Lung (tissue), 12 donors: ENCODE results near the gene FAM3D. TPM values are rescaled to one million over a fixed set of nuclear protein-coding genes. Genes with fewer than 3 reads are reported as not detected.

ENCODE experiments used
- ATAC-seq: fragments of 200-7000 bp; cut with Tn5 transposase; one replicate; pipeline ENCODE4 v1.9.1; 2020; ENCODE audit warnings: moderate number of reproducible peaks; ENCODE audit not compliant: insufficient read depth, low FRiP score
- DNase-seq, 3 donors: peaks; one replicate each; pipeline ENCODE4 v3.0.0-alpha.2; 2013 to 2017
- H3K27ac ChIP-seq, 2 donors: one replicate each; pipeline ENCODE4 v1.5.1; 2013; ENCODE audit warnings: mild to moderate bottlenecking in 2 of 2, moderate library complexity in 2 of 2, control low read depth in 1 of 2, inconsistent platforms in 1 of 2, low read depth in 1 of 2, low read length in 1 of 2
- H3K27me3 ChIP-seq, 3 donors: one replicate each; pipeline ENCODE4 v1.5.1; 2013; ENCODE audit warnings: low read length in 2 of 3; ENCODE audit not compliant: control insufficient read depth in 3 of 3, insufficient read depth in 3 of 3
- H3K36me3 ChIP-seq, 4 donors: one replicate each; pipeline ENCODE4 v1.5.1; 2013; ENCODE audit warnings: low read length in 4 of 4, mild to moderate bottlenecking in 1 of 4, moderate library complexity in 1 of 4; ENCODE audit not compliant: control insufficient read depth in 4 of 4, insufficient read depth in 4 of 4
- H3K4me1 ChIP-seq, 5 donors: one replicate each; pipeline ENCODE4 v1.5.1; 2013; ENCODE audit warnings: low read length in 5 of 5, mild to moderate bottlenecking in 2 of 5, moderate library complexity in 1 of 5; ENCODE audit not compliant: control insufficient read depth in 5 of 5, insufficient read depth in 5 of 5
- H3K4me3 ChIP-seq: one replicate; pipeline ENCODE4 v1.5.1; 2013; ENCODE audit warnings: mild to moderate bottlenecking, control low read depth, moderate library complexity
- H3K9ac ChIP-seq, 2 donors: one replicate each; pipeline ENCODE4 v1.5.1; 2013; ENCODE audit warnings: low read length in 2 of 2, control low read depth in 1 of 2; ENCODE audit not compliant: insufficient read depth in 1 of 2
- H3K9me3 ChIP-seq, 4 donors: one replicate each; pipeline ENCODE4 v1.5.1; 2013; ENCODE audit warnings: low read length in 3 of 4, mild to moderate bottlenecking in 1 of 4, moderate library complexity in 1 of 4; ENCODE audit not compliant: control insufficient read depth in 4 of 4, insufficient read depth in 3 of 4
- CTCF ChIP-seq: IDR thresholded peaks from 2 replicates; pipeline ENCODE4 v1.5.1; 2012; ENCODE audit warnings: mild to moderate bottlenecking; ENCODE audit errors: control extremely low read depth, extremely low read depth
- WGBS, 2 donors: extraction: QIAGEN DNeasy Blood & Tissue Kit; methylation state at CpG; one replicate each; pipeline ENCODE4 v1.1.7; 2013; 5-methylcytosine and 5-hydroxymethylcytosine counted together
- polyA plus RNA-seq, 2 donors: library from polyadenylated mRNA; stranded (reverse); fragments of 200-250 nt; gene quantifications; one replicate each; pipeline ENCODE4 v1.2.1, GENCODE V29; 2013
- total RNA-seq, 2 donors: library from RNA; depleted of rRNA in 1 of 2; stranded (reverse); fragments of >200 nt in 1 of 2; gene quantifications; one replicate each; pipeline ENCODE4 v1.2.1, GENCODE V29; 2014 to 2021
- donor health status: control.
- donor health status: control.
- donor health status: Bipolar disorder and iron deficiency.
- donor health status: healthy.
- donor health status: DM: yes; HTN: yes; CAD: no.

FAM3D gene
- total and polyA plus RNA-seq, 4 donors: 3.2 to 15.1 (median 11.6) TPM

- 85 to 87% methylated on average over 6 of the region's 6 CpGs for WGBS, 2 donors
- Histone ChIP-seq H3K27ac (no peak overlapping the region), H3K27me3 (no peaks in the 10 kb centered on the region), H3K36me3 (no peaks in the 10 kb centered on the region), H3K9me3 (peaks cover 0 to 3% (median 0%) of the 10 kb centered on the region in 4 donors), H3K9ac (no peak overlapping the region), H3K4me3 (no peak overlapping the region), H3K4me1 (peaks cover 0 to 4% (median 0%) of the 10 kb centered on the region in 5 donors)
- DNase-seq (no peak), ATAC-seq (no peak)
- TF ChIP-seq CTCF: no peak
Observed at GRCh38 chr3:58661836-58662420, 4.6 kb downstream of the FAM3D start.

GRCh38 chr3:58660998-58661397, 5.6 kb downstream of the FAM3D start:
- ATAC-seq (no peak), DNase-seq (no peak)
- Histone ChIP-seq H3K9ac (no peak overlapping the region), H3K27ac (no peak overlapping the region), H3K4me3 (no peak overlapping the region), H3K27me3 (no peaks in the 10 kb centered on the region), H3K36me3 (no peaks in the 10 kb centered on the region), H3K9me3 (peaks cover 0 to 3% (median 0%) of the 10 kb centered on the region in 4 donors), H3K4me1 (peaks cover 0 to 4% (median 0%) of the 10 kb centered on the region in 5 donors)
- 76 to 78% methylated on average over 6 of the region's 6 CpGs for WGBS, 2 donors
- no peak for TF ChIP-seq CTCF

GRCh38 chr3:58659051-58659675, 7.4 kb downstream of the FAM3D start:
- H3K27me3 ChIP-seq: no peaks in the 10 kb centered on the region
- TF ChIP-seq CTCF: no peak
- DNase-seq: peak in 2 of 3 donors; percentile 22 to 32
- H3K9ac ChIP-seq: no peak overlapping the region
- no peaks in the 10 kb centered on the region for H3K36me3 ChIP-seq
- WGBS, 2 donors: 66 to 75% methylated on average over 15 of the region's 15 CpGs
- H3K9me3 ChIP-seq: peaks cover 0 to 3% (median 0%) of the 10 kb centered on the region in 4 donors
- no peaks in the 10 kb centered on the region for H3K4me1 ChIP-seq
- H3K4me3 ChIP-seq: no peak overlapping the region
- no peak overlapping the region for H3K27ac ChIP-seq
- no peak for ATAC-seq
